Tibial nerve (tissue), 4 donors: ENCODE results near the gene GLRA1. TPM values are rescaled to one million over a fixed set of nuclear protein-coding genes. Genes with fewer than 3 reads are reported as not detected.
A peak's percentile ranks its signal among the peaks of the same experiment; 100 is the strongest.

Experiments used
- DNase-seq, 2 donors: peaks; one replicate each; pipeline ENCODE4 v3.0.0-alpha.2; 2019; ENCODE audit warnings: low spot score in 2 of 2
- H3K27ac ChIP-seq, 4 donors: fragments of 200-600 bp; sonication (generic) in 3 of 4; one replicate each; pipeline ENCODE4 v1.5.1; 2017 to 2019; ENCODE audit warnings: mild to moderate bottlenecking in 1 of 4
- H3K27me3 ChIP-seq, 2 donors: fragments of 200-600 bp; sonication (generic) in 1 of 2; one replicate each; pipeline versions ENCODE4 v1.5.1 to v1.6.0; 2017 to 2019
- H3K36me3 ChIP-seq, 3 donors: fragments of 200-600 bp; sonication (generic); one replicate each; pipeline ENCODE4 v1.5.1; 2018 to 2019
- H3K4me1 ChIP-seq, 4 donors: fragments of 200-600 bp; sonication (generic) in 3 of 4; one replicate each; pipeline ENCODE4 v1.5.1; 2017 to 2019
- H3K4me3 ChIP-seq, 4 donors: fragments of 200-600 bp; sonication (generic) in 3 of 4; one replicate each; pipeline ENCODE4 v1.5.1; 2017 to 2019; ENCODE audit warnings: mild to moderate bottlenecking in 1 of 4, moderate library complexity in 1 of 4
- H3K9me3 ChIP-seq, 4 donors: fragments of 200-600 bp; sonication (generic) in 3 of 4; one replicate each; pipeline ENCODE4 v1.5.1; 2017 to 2019
- EP300 ChIP-seq, 2 donors: sonication (generic); formaldehyde crosslinking; IDR thresholded peaks; one replicate each; pipeline ENCODE4 v1.6.1; 2017; ENCODE audit warnings: antibody characterized with exemption in 2 of 2, mild to moderate bottlenecking in 1 of 2
- POLR2A ChIP-seq, 2 donors: fragments of 450-650 bp; IDR thresholded peaks; one replicate each; pipeline ENCODE4 v1.6.1; 2017; ENCODE audit warnings: antibody characterized with exemption in 2 of 2, mild to moderate bottlenecking in 2 of 2, moderate library complexity in 2 of 2
- WGBS, 2 donors: methylation state at CpG; one replicate each; pipeline ENCODE4 v1.1.5; 2018; 5-methylcytosine and 5-hydroxymethylcytosine counted together
- total RNA-seq, 4 donors: library from RNA; depleted of rRNA; stranded (reverse); fragments of >200 nt; gene quantifications; one replicate each; pipeline ENCODE4 v1.1.0, GENCODE V29; 2016
- TF ChIP-seq, protein P1 (sequence below), 5 experiments: fragments of 200-600 bp in 3 of 5; fragments of 450-650 bp in 2 of 5; sonication (generic) in 3 of 5; IDR thresholded peaks; one replicate each; pipeline ENCODE4 v1.5.1; 2016 to 2019; ENCODE audit warnings: antibody characterized with exemption in 5 of 5, mild to moderate bottlenecking in 3 of 5, moderate library complexity in 2 of 5

GLRA1 gene
- total RNA-seq, 4 donors from 2014 or later, result not detected

DNA sequence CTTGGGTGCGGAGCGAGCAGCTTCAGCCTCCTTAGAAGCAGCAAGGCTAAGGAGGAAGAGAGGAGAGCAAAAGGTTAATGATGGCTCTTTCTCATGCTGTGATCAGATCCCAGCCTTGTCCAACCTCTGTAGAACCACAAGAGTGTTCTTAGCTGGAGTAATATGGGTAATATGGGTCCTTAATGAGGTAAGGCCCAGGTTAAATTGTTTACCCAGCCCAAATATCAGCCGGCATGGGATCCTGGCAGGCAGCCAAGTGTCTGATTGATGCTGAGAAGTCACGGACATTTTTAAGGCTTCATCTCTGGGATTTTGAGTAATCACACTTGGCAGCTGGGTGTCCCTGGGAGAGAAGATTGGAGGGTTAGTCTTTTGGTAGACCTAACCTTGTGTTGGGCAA lies 32.3 kb downstream of the GLRA1 start:
- H3K27ac ChIP-seq, result no peak overlapping the region
- H3K27me3 ChIP-seq, result no peaks in the 10 kb centered on the region
- no peaks in the 10 kb centered on the region for H3K4me1 ChIP-seq
- H3K36me3 ChIP-seq, result no peaks in the 10 kb centered on the region
- no peaks in the 10 kb centered on the region for H3K9me3 ChIP-seq
- H3K4me3 ChIP-seq, result no peak overlapping the region
- peak in 1 of 2 donors; percentile 6 for DNase-seq
- TF ChIP-seq, protein P1, sequence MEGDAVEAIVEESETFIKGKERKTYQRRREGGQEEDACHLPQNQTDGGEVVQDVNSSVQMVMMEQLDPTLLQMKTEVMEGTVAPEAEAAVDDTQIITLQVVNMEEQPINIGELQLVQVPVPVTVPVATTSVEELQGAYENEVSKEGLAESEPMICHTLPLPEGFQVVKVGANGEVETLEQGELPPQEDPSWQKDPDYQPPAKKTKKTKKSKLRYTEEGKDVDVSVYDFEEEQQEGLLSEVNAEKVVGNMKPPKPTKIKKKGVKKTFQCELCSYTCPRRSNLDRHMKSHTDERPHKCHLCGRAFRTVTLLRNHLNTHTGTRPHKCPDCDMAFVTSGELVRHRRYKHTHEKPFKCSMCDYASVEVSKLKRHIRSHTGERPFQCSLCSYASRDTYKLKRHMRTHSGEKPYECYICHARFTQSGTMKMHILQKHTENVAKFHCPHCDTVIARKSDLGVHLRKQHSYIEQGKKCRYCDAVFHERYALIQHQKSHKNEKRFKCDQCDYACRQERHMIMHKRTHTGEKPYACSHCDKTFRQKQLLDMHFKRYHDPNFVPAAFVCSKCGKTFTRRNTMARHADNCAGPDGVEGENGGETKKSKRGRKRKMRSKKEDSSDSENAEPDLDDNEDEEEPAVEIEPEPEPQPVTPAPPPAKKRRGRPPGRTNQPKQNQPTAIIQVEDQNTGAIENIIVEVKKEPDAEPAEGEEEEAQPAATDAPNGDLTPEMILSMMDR (IDR thresholded peaks at IDR 0.05), result no peak
- TF ChIP-seq POLR2A (IDR thresholded peaks at IDR 0.05), result no peak
- no peak for TF ChIP-seq EP300 (IDR thresholded peaks at IDR 0.05)
- WGBS, 2 donors, result 60 to 62% methylated on average over 4 of the region's 4 CpGs

DNA sequence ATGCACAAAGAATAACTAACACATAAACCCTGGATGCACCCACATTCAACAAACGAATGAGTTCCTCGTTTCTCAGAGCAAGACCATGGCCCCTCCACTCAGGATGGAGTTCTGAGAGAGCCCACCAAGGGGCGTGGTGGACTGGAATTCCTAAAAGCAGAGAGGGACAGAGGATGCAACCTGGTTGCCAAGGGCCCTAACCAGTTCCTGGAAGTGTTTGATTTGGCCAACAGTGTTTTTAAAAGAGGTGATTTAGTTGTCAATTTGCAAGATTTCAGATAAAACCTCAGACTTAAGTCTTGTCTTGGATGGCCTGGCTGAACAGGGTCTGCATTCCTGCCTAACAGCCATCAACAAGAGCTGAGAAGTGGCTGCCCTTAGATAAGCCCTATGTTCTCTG lies 34.4 kb downstream of the GLRA1 start:
- H3K36me3 ChIP-seq, result no peaks in the 10 kb centered on the region
- no peak overlapping the region for H3K4me3 ChIP-seq
- H3K4me1 ChIP-seq, result no peaks in the 10 kb centered on the region
- 43% methylated on average over 3 of the region's 3 CpGs for WGBS, 2 donors
- no peaks in the 10 kb centered on the region for H3K9me3 ChIP-seq
- TF ChIP-seq EP300 (IDR thresholded peaks at IDR 0.05) (no peak), POLR2A (IDR thresholded peaks at IDR 0.05) (no peak)
- TF ChIP-seq, protein P1 (IDR thresholded peaks at IDR 0.05), result no peak
- no peaks in the 10 kb centered on the region for H3K27me3 ChIP-seq
- no peak for DNase-seq
- no peak overlapping the region for H3K27ac ChIP-seq

DNA sequence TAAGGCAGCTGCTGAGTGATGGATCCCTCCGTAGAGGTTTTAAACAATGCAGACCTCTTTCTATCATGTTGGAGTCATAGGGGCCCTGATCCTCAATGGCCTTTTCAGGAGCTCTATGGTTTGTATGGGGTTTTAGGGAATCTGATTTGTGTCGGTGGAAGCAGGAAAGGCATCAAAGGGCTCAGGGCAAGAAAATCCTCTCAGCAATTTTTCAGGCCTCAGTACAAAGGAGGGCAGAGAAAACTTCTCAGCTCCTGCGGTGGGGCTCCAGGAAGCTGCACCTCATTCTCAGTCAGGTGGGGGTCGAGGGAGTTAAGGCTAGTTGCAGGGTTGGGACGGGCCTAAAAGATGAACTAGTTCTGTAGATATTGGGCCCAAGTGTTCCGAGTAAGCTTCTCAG lies 35.0 kb downstream of the GLRA1 start:
- Histone ChIP-seq H3K27ac (no peak overlapping the region), H3K36me3 (no peaks in the 10 kb centered on the region), H3K4me1 (no peaks in the 10 kb centered on the region), H3K4me3 (no peak overlapping the region), H3K27me3 (no peaks in the 10 kb centered on the region), H3K9me3 (no peaks in the 10 kb centered on the region)
- TF ChIP-seq, protein P1 (IDR thresholded peaks at IDR 0.05), result no peak
- TF ChIP-seq POLR2A (IDR thresholded peaks at IDR 0.05), result no peak
- TF ChIP-seq EP300 (IDR thresholded peaks at IDR 0.05), result no peak
- 53 to 60% methylated on average over 6 of the region's 6 CpGs for WGBS, 2 donors
- DNase-seq, result no peak

DNA sequence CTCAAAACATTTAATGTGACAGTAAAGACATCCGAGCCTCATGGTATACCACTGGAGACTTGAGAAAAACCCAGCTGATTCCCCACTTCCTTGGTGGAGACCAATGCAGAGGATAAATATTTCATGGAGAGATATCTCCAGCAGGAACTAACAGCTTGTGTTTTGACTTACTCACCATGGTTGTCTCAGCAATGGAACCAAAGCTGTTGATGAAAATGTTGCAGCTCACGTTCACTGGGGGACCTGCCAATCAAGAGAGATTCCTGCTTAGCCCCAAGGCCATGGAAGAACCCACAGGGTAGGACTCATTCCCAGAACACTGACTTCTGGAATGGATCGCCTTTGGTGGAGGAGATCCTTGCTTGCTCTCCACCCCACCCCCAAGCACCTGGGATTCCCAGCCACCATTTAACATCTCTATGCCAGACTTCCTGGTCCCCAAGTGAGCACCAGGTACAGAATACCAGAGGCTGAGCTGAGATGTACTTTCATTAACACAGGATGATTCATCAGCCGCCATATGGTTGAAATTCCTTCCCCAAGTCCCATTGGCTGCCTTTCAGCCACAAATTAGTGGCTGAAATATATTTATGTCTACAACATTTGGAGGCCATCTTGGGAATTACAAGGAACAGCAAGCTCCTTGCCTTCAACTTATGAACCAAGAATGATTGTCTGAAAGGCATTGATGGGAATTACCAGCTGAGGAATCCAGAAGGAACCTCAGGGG lies 37.9 kb downstream of the GLRA1 start:
- no peaks in the 10 kb centered on the region for H3K4me1 ChIP-seq
- H3K4me3 ChIP-seq, result no peak overlapping the region
- no peak for DNase-seq
- WGBS, 2 donors, result 74 to 78% methylated on average over 4 of the region's 4 CpGs
- H3K9me3 ChIP-seq, result no peaks in the 10 kb centered on the region
- no peaks in the 10 kb centered on the region for H3K27me3 ChIP-seq
- no peaks in the 10 kb centered on the region for H3K36me3 ChIP-seq
- TF ChIP-seq, protein P1 (IDR thresholded peaks at IDR 0.05), result no peak
- TF ChIP-seq EP300 (IDR thresholded peaks at IDR 0.05), result no peak
- TF ChIP-seq POLR2A (IDR thresholded peaks at IDR 0.05), result no peak
- no peak overlapping the region for H3K27ac ChIP-seq

DNA sequence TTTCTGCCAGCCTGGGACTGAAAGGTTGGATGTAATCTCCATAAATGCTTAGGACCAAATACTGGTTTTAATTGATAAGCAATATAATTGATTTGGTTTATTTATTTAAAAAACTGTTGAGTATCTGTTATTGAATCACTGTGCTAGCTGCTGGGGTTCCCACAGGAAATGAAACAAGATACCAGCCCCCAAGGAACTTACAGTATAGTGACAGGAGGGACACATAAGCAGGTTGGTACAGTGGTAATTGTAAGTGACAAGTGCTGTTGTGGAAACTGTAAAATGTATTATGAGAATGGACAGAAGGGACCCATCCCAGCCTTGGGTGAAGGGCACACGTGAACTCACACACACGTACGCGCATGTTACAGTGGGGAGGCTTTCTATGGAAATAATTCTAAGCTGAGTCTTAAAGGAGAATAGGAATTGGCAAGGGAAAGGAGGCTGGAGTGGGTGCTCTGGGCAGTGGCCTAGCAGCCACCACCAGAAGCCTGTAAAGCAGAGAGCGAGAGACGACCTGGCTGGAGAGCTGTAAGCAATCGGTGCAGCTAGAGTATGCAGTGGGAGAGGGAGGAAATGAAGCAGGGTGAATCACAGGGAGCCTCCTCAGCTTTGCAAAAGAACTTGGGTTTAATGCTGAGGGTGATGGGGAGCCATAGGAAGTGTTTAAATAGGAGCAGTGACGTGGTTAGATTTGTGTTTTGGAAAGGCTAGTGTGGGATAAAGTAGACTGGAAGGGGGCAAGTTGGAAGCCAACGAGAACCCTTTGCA lies 39.3 kb downstream of the GLRA1 start:
- no peak overlapping the region for H3K27ac ChIP-seq
- no peaks in the 10 kb centered on the region for H3K27me3 ChIP-seq
- no peak for DNase-seq
- H3K4me3 ChIP-seq, result no peak overlapping the region
- no peaks in the 10 kb centered on the region for H3K4me1 ChIP-seq
- TF ChIP-seq, protein P1 (IDR thresholded peaks at IDR 0.05), result no peak
- no peak for TF ChIP-seq EP300 (IDR thresholded peaks at IDR 0.05)
- TF ChIP-seq POLR2A (IDR thresholded peaks at IDR 0.05), result no peak
- no peaks in the 10 kb centered on the region for H3K36me3 ChIP-seq
- no peaks in the 10 kb centered on the region for H3K9me3 ChIP-seq
- 67 to 88% methylated on average over 9 of the region's 9 CpGs for WGBS, 2 donors
